H1 (cell line): ENCODE results near the gene CKAP4. TPM values are rescaled to one million over a fixed set of nuclear protein-coding genes. Genes with fewer than 3 reads are reported as not detected.

Source experiments
- CTCF ChIA-PET: fragments of 300-600 bp; sonication (Branson Sonifier 250); formaldehyde crosslinking; loops from one replicate; lab custom pipeline; 2021; ENCODE audit not compliant: partially characterized antibody; lab: Charles Lee
- POLR2A ChIA-PET: fragments of 300-600 bp; sonication (Branson Sonifier 250); formaldehyde crosslinking; loops from one replicate; lab custom pipeline; 2021; ENCODE audit warnings: inconsistent platforms; ENCODE audit not compliant: partially characterized antibody; lab: Charles Lee
- DNase-seq, 2 experiments: peaks; one replicate each; pipeline versions ENCODE4 v3.0.0 to v3.0.0-alpha.2; 2010 to 2022; ENCODE audit warnings: low spot score in 2 of 2, low read depth in 1 of 2, mixed read lengths in 1 of 2
- FAIRE-seq: peaks from 2 replicates; lab custom pipeline; 2011; peaks lifted over from hg19 to GRCh38; lab: Jason Lieb, UNC
- H2AFZ ChIP-seq: 2 replicates; pipeline ENCODE4 v1.8.1; 2012; ENCODE audit warnings: low read length, inconsistent platforms
- H2AK5ac ChIP-seq: 2 replicates; pipeline ENCODE4 v1.6.1; 2013; ENCODE audit warnings: low read depth, low read length
- H2BK120ac ChIP-seq: replicated peaks from 2 replicates; pipeline ENCODE3; 2013; ENCODE audit warnings: low read depth, low read length, inconsistent platforms
- H2BK12ac ChIP-seq: 2 replicates; pipeline ENCODE4 v1.6.1; 2013; ENCODE audit warnings: low read depth, low read length
- H2BK15ac ChIP-seq: 2 replicates; pipeline ENCODE4 v1.6.1; 2013; ENCODE audit warnings: low read length
- H2BK20ac ChIP-seq: 2 replicates; pipeline ENCODE4 v1.6.1; 2013; ENCODE audit warnings: low read length
- H2BK5ac ChIP-seq: 2 replicates; pipeline ENCODE4 v1.6.1; 2013; ENCODE audit warnings: low read depth, low read length
- H3K14ac ChIP-seq: 2 replicates; pipeline ENCODE4 v1.6.1; 2013; ENCODE audit warnings: inconsistent platforms; ENCODE audit not compliant: insufficient read length
- H3K18ac ChIP-seq: 2 replicates; pipeline ENCODE4 v1.6.1; 2013; ENCODE audit warnings: low read length; ENCODE audit errors: extremely low read depth
- H3K23ac ChIP-seq: 2 replicates; pipeline ENCODE4 v1.6.1; 2013; ENCODE audit warnings: inconsistent platforms; ENCODE audit not compliant: insufficient read length
- H3K23me2 ChIP-seq: 2 replicates; pipeline ENCODE4 v1.6.1; 2013; ENCODE audit warnings: low read depth, low read length
- H3K27ac ChIP-seq: 2 replicates; pipeline ENCODE4 v1.6.1; 2011; ENCODE audit warnings: low read depth, low read length, inconsistent platforms
- H3K27me3 ChIP-seq, 4 experiments: replicated peaks in 1 of 4; 1 replicate in 1 of 4; 2 replicates in 3 of 4; pipeline versions ENCODE4 v1.6.1 to v1.8.1; 2011 to 2013; ENCODE audit warnings: low read length in 3 of 4, mild to moderate bottlenecking in 3 of 4, inconsistent platforms in 2 of 4, mixed read lengths in 2 of 4, moderate library complexity in 1 of 4; ENCODE audit not compliant: control insufficient read depth in 3 of 4, insufficient read depth in 3 of 4; ENCODE audit errors: extremely low read depth in 1 of 4
- H3K36me3 ChIP-seq, 4 experiments: 2 replicates each; pipeline versions ENCODE4 v1.6.1 to v1.8.1; 2011 to 2013; ENCODE audit warnings: mild to moderate bottlenecking in 4 of 4, low read length in 3 of 4, moderate library complexity in 2 of 4, control low read depth in 1 of 4, inconsistent platforms in 1 of 4; ENCODE audit not compliant: insufficient read depth in 4 of 4, control insufficient read depth in 2 of 4
- H3K4ac ChIP-seq: replicated peaks from 2 replicates; pipeline ENCODE3; 2013; ENCODE audit warnings: low read length, low read depth, mixed read lengths, inconsistent platforms; ENCODE audit not compliant: insufficient read length
- H3K4me1 ChIP-seq, 4 experiments: replicated peaks in 1 of 4; 1 replicate in 1 of 4; 2 replicates in 3 of 4; pipeline versions ENCODE4 v1.6.1 to v1.8.1; 2011 to 2013; ENCODE audit warnings: low read length in 3 of 4, inconsistent platforms in 2 of 4, mixed read lengths in 1 of 4; ENCODE audit not compliant: insufficient read depth in 4 of 4, control insufficient read depth in 3 of 4
- H3K4me2 ChIP-seq, 2 experiments: 2 replicates each; pipeline versions ENCODE4 v1.6.1 to v1.8.1; 2011 to 2013; ENCODE audit warnings: low read depth in 2 of 2, low read length in 2 of 2, control low read depth in 1 of 2, inconsistent platforms in 1 of 2, mild to moderate bottlenecking in 1 of 2; ENCODE audit not compliant: insufficient read depth in 1 of 2
- H3K4me3 ChIP-seq, 4 experiments: fragments of 200-600, 300-600 bp in 1 of 4; sonication (generic), shearing (Covaris generic), sonication (Bioruptor Twin) in 1 of 4; 2 replicates each; pipeline versions ENCODE4 v1.5.1 to v1.8.1; 2011 to 2016; ENCODE audit warnings: low read length in 4 of 4, low read depth in 3 of 4, control low read depth in 2 of 4, inconsistent platforms in 2 of 4, mild to moderate bottlenecking in 2 of 4, mixed read lengths in 1 of 4, moderate library complexity in 1 of 4; ENCODE audit not compliant: insufficient read depth in 2 of 4; ENCODE audit errors: extremely low read depth in 1 of 4
- H3K56ac ChIP-seq: replicated peaks from 2 replicates; pipeline ENCODE3; 2013; ENCODE audit warnings: low read depth, mild to moderate bottlenecking, mixed read lengths, low read length, inconsistent platforms; ENCODE audit not compliant: insufficient read length
- H3K79me1 ChIP-seq: 2 replicates; pipeline ENCODE4 v1.6.1; 2013; ENCODE audit warnings: low read depth, low read length, control low read depth
- H3K79me2 ChIP-seq, 2 experiments: 2 replicates each; pipeline versions ENCODE4 v1.6.1 to v1.8.1; 2012 to 2013; ENCODE audit warnings: low read length in 2 of 2, mild to moderate bottlenecking in 2 of 2, inconsistent platforms in 1 of 2; ENCODE audit not compliant: insufficient read depth in 2 of 2, control insufficient read depth in 1 of 2
- H3K9ac ChIP-seq, 4 experiments: replicated peaks in 1 of 4; 1 replicate in 1 of 4; 2 replicates in 3 of 4; pipeline versions ENCODE4 v1.6.1 to v1.8.1; 2011 to 2013; ENCODE audit warnings: low read depth in 3 of 4, low read length in 3 of 4, control low read depth in 2 of 4, mild to moderate bottlenecking in 2 of 4, moderate library complexity in 2 of 4, inconsistent platforms in 1 of 4; ENCODE audit errors: extremely low read depth in 1 of 4
- H3K9me3 ChIP-seq, 2 experiments: 2 replicates each; pipeline versions ENCODE4 v1.6.1 to v1.8.1; 2012 to 2013; ENCODE audit warnings: mild to moderate bottlenecking in 2 of 2, moderate library complexity in 2 of 2, control low read depth in 1 of 2, inconsistent platforms in 1 of 2, low read depth in 1 of 2, low read length in 1 of 2, mixed read lengths in 1 of 2; ENCODE audit not compliant: insufficient read depth in 2 of 2
- H4K20me1 ChIP-seq, 2 experiments: replicated peaks in 1 of 2; 2 replicates each; pipeline versions ENCODE3 to v1.8.1; 2011 to 2013; ENCODE audit warnings: inconsistent platforms in 2 of 2, low read length in 2 of 2, mild to moderate bottlenecking in 1 of 2; ENCODE audit not compliant: insufficient read depth in 2 of 2, control insufficient read depth in 1 of 2
- H4K5ac ChIP-seq: 2 replicates; pipeline ENCODE4 v1.6.1; 2013; ENCODE audit warnings: low read length, low read depth, mixed read lengths, inconsistent platforms; ENCODE audit not compliant: insufficient read length
- H4K8ac ChIP-seq: 2 replicates; pipeline ENCODE4 v1.8.0; 2013; ENCODE audit warnings: mild to moderate bottlenecking, moderate library complexity, low read length, inconsistent platforms; ENCODE audit not compliant: insufficient read depth; ENCODE audit errors: extremely low read depth
- H4K91ac ChIP-seq: replicated peaks from 2 replicates; pipeline ENCODE3; 2013; ENCODE audit warnings: low read length, mixed read lengths, inconsistent platforms; ENCODE audit not compliant: insufficient read length
- BCL11A ChIP-seq, 2 experiments: IDR thresholded peaks; one replicate each; pipeline ENCODE4 v1.6.1; 2011; ENCODE audit warnings: low read depth in 2 of 2, low read length in 2 of 2, mild to moderate bottlenecking in 2 of 2
- CEBPB ChIP-seq: IDR thresholded peaks from 2 replicates; pipeline ENCODE4 v1.6.1; 2012; ENCODE audit warnings: low read depth, low read length
- CREB1 ChIP-seq: IDR thresholded peaks from 2 replicates; pipeline ENCODE4 v1.6.1; 2012; ENCODE audit warnings: inconsistent platforms
- EZH2 ChIP-seq: fragments of 200-600 bp; sonication (generic); IDR thresholded peaks from 2 replicates; pipeline ENCODE4 v1.7.1; 2012; ENCODE audit warnings: low read depth, mild to moderate bottlenecking, moderate library complexity, low read length, inconsistent platforms; ENCODE audit not compliant: severe bottlenecking
- FOSL1 ChIP-seq: IDR thresholded peaks from 2 replicates; pipeline ENCODE4 v1.6.1; 2011; ENCODE audit warnings: mild to moderate bottlenecking, low read depth, low read length, moderate library complexity; ENCODE audit not compliant: insufficient read depth
- HDAC6 ChIP-seq: IDR thresholded peaks from one replicate; pipeline ENCODE4 v1.7.1; 2012; ENCODE audit warnings: low read depth, mild to moderate bottlenecking, inconsistent platforms, low read length, moderate library complexity
- NANOG ChIP-seq: IDR thresholded peaks from 2 replicates; pipeline ENCODE4 v1.6.1; 2011; ENCODE audit warnings: low read length, low read depth, mild to moderate bottlenecking, inconsistent platforms; ENCODE audit not compliant: insufficient read depth, poor library complexity, severe bottlenecking
- NRF1 ChIP-seq: IDR thresholded peaks from 2 replicates; pipeline ENCODE4 v1.6.1; 2011; ENCODE audit warnings: mild to moderate bottlenecking, low read depth, low read length, improper control_type of control experiment
- POLR2AphosphoS5 ChIP-seq: IDR thresholded peaks from 2 replicates; pipeline ENCODE4 v1.6.1; 2011; ENCODE audit warnings: low read depth, low read length
- POU5F1 ChIP-seq: IDR thresholded peaks from 2 replicates; pipeline ENCODE4 v1.6.1; 2011; ENCODE audit warnings: low read depth, mild to moderate bottlenecking, low read length, moderate library complexity
- RNF2 ChIP-seq: fragments of 200-900, 300-1000 bp; sonication (generic); IDR thresholded peaks from 2 replicates; pipeline ENCODE4 v1.7.1; 2016; ENCODE audit warnings: borderline replicate concordance, low read depth, mild to moderate bottlenecking, antibody characterized with exemption, low read length; ENCODE audit not compliant: poor library complexity, severe bottlenecking; ENCODE audit errors: missing control alignments
- SP4 ChIP-seq: IDR thresholded peaks from 2 replicates; pipeline ENCODE4 v1.6.1; 2012; ENCODE audit warnings: low read length, inconsistent platforms
- TBP ChIP-seq: IDR thresholded peaks from 2 replicates; pipeline ENCODE4 v1.6.1; 2011; ENCODE audit warnings: low read depth, low read length, improper control_type of control experiment
- ZNF274 ChIP-seq: IDR thresholded peaks from 2 replicates; pipeline ENCODE4 v1.7.0; 2012; ENCODE audit warnings: low read length, borderline replicate concordance; ENCODE audit errors: extremely low read depth
- WGBS, 2 experiments: shearing (Covaris generic) in 1 of 2; methylation state at CpG; one replicate each; pipeline versions ENCODE4 v1.1.6 to v1.1.7; 2013 to 2015; ENCODE audit warnings: low lambda C conversion rate in 2 of 2, mixed read lengths in 2 of 2, inconsistent platforms in 1 of 2, low coverage in 1 of 2, missing lambda C conversion rate in 1 of 2; ENCODE audit not compliant: insufficient replicate concordance in 2 of 2, insufficient coverage in 1 of 2, insufficient read length in 1 of 2; ENCODE audit errors: extremely low coverage in 1 of 2, missing lambda C conversion rate in 1 of 2; 5-methylcytosine and 5-hydroxymethylcytosine counted together
- polyA plus RNA-seq, 7 experiments: library from polyadenylated mRNA; depleted of rRNA in 3 of 7; stranded (reverse) in 5 of 7; unstranded in 2 of 7; fragments of >200 nt in 5 of 7; fragments of 200-250 nt in 2 of 7; gene quantifications; 1 replicate in 5 of 7; 2 replicates in 1 of 7; 4 replicates in 1 of 7; pipeline versions ENCODE4 v1.2.1 to v1.2.3, GENCODE V29; 2011 to 2013; ENCODE audit warnings: missing spikeins in 2 of 7, mixed read lengths in 2 of 7
- total RNA-seq: library from RNA; stranded (reverse); fragmentation: NEBNext Ultra II Directional; extraction: Animal tissue kit (Norgen Biotek cat#: 25700); gene quantifications from 2 replicates; pipeline ENCODE4 v1.2.1, GENCODE V29; 2021
- TF ChIP-seq, protein P1 (sequence below): IDR thresholded peaks from 2 replicates; pipeline ENCODE4 v1.6.1; 2012; ENCODE audit warnings: inconsistent platforms

The CKAP4 gene
- total and polyA plus RNA-seq, 2 of the 8 experiments (the other 6 are each of a cell fraction or from before 2014, with no cell fraction given), result 35.8 to 80.7 TPM

DNA sequence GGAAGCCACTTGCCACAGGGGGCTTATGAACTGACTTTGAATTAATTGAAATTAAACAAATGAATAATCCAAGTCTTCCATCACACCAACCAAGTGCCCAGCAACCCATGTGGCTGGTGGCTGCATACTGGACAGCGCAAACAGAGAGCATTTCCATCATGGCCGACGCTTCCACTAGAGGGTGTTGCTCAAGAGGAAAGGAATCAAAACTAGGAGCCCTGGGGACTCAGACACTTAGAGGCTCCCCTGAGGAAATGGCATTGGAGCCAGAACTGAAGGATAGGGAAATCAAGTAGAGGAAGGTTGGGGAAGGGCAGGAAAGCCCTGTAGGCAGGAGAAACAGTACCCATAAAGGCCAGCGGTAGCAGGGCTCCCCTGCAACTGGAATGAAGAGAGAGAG is 58.5 kb downstream of the CKAP4 start:
- peaks cover 0 to 7% (median 2%) of the 10 kb centered on the region in 4 experiments; a peak in 4 of 7 replicates for H3K4me1 ChIP-seq
- H3K23ac ChIP-seq, result no peak overlapping the region
- H4K91ac ChIP-seq, result no peak overlapping the region
- H2AFZ ChIP-seq, result 0 out of 2 replicates have a peak overlapping the region, but pooled peaks have one; percentile 18
- H3K9me3 ChIP-seq, result no peaks in the 10 kb centered on the region
- DNase-seq (no peak), FAIRE-seq (no peak)
- H3K14ac ChIP-seq, result no peak overlapping the region
- H4K20me1 ChIP-seq, result no peaks in the 10 kb centered on the region
- ChIA-PET CTCF (interaction anchor here (0.7 to 4.2 kb wide), 10 partner anchors 8 to 172 kb away, joined by 3 to 19 read pairs (median 3); no protein-coding TSS in a partner anchor), POLR2A (no interaction called here)
- H3K27ac ChIP-seq, result no peak overlapping the region
- H2BK15ac ChIP-seq, result peak overlapping the region; percentile 53; the same call in 1 of the 2 replicates
- no peaks in the 10 kb centered on the region for H3K36me3 ChIP-seq
- H2BK12ac ChIP-seq, result no peak overlapping the region
- no peak overlapping the region for H3K56ac ChIP-seq
- H4K8ac ChIP-seq, result no peak overlapping the region
- H3K18ac ChIP-seq, result no peak overlapping the region
- H2AK5ac ChIP-seq, result no peak overlapping the region
- no peaks in the 10 kb centered on the region for H3K79me2 ChIP-seq
- no peak overlapping the region for H3K4me2 ChIP-seq
- 92% methylated on average over 4 of the region's 4 CpGs; no CpG with 5 or more reads in 1 of the 2 experiments for WGBS, 2 experiments
- no peak overlapping the region for H2BK5ac ChIP-seq
- H3K4ac ChIP-seq, result no peak overlapping the region
- H3K27me3 ChIP-seq, result no peaks in the 10 kb centered on the region
- H2BK120ac ChIP-seq, result no peak overlapping the region
- no peak overlapping the region for H2BK20ac ChIP-seq
- no peaks in the 10 kb centered on the region for H3K79me1 ChIP-seq
- H3K23me2 ChIP-seq, result no peaks in the 10 kb centered on the region
- H3K9ac ChIP-seq, result no peak overlapping the region
- no peak overlapping the region for H4K5ac ChIP-seq
- H3K4me3 ChIP-seq, result no peak overlapping the region
- no peak for TF ChIP-seq HDAC6
- TF ChIP-seq EZH2, result no peak
- TF ChIP-seq SP4, result no peak
- no peak for TF ChIP-seq TBP
- no peak for TF ChIP-seq NRF1
- no peak for TF ChIP-seq CREB1
- TF ChIP-seq ZNF274, result no peak
- TF ChIP-seq FOSL1, result no peak
- TF ChIP-seq RNF2, result no peak
- TF ChIP-seq POLR2AphosphoS5, result no peak
- TF ChIP-seq, protein P1, sequence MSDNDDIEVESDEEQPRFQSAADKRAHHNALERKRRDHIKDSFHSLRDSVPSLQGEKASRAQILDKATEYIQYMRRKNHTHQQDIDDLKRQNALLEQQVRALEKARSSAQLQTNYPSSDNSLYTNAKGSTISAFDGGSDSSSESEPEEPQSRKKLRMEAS, result no peak
- no peak for TF ChIP-seq POU5F1
- peak; percentile 14; the same call in 1 of the 2 replicates for TF ChIP-seq CEBPB
- no peak for TF ChIP-seq BCL11A (IDR thresholded peaks at IDR 0.05; ENCODE audit: low read depth in 2 of 2, low read length in 2 of 2)
- TF ChIP-seq NANOG, result no peak
